Measurements from ENCODE around the gene RASGRF2.

The RASGRF2 gene

GRCh38 chr5:80963521-80963895, 3.3 kb downstream of the RASGRF2 start:
- Histone ChIP-seq H3K9me3 (ENCODE audit: control insufficient read depth in 2 of 2, low read length in 2 of 2) (no peaks in the 10 kb centered on the region), H3K4me3 (ENCODE audit: low read length in 2 of 2) (no peak overlapping the region), H3K9ac (ENCODE audit: low read length in 2 of 2) (no peak overlapping the region), H3K27ac (ENCODE audit: low read length) (no peak overlapping the region), H3K27me3 (ENCODE audit: control insufficient read depth in 1 of 2, insufficient read depth in 2 of 2, low read length in 2 of 2) (peaks cover 11 to 16% of the 10 kb centered on the region in 2 donors), H3K4me1 (ENCODE audit: control insufficient read depth, insufficient read depth, low read length) (peaks cover 7% of the 10 kb centered on the region), H3K36me3 (ENCODE audit: control insufficient read depth in 2 of 2, insufficient read depth in 2 of 2, low read length in 2 of 2) (no peaks in the 10 kb centered on the region)

- no peaks in the 10 kb centered on the region for H3K36me3 ChIP-seq (ENCODE audit: control insufficient read depth in 2 of 2, insufficient read depth in 2 of 2, low read length in 2 of 2)
- no peaks in the 10 kb centered on the region for H3K9me3 ChIP-seq (ENCODE audit: control insufficient read depth in 2 of 2, low read length in 2 of 2)
- H3K4me3 ChIP-seq (ENCODE audit: low read length in 2 of 2), result no peak overlapping the region
- H3K9ac ChIP-seq (ENCODE audit: low read length in 2 of 2), result no peak overlapping the region
- no peak overlapping the region for H3K27ac ChIP-seq (ENCODE audit: low read length)
- peaks cover 7% of the 10 kb centered on the region for H3K4me1 ChIP-seq (ENCODE audit: control insufficient read depth, insufficient read depth, low read length)
- peaks cover 11 to 14% of the 10 kb centered on the region in 2 donors for H3K27me3 ChIP-seq (ENCODE audit: control insufficient read depth in 1 of 2, insufficient read depth in 2 of 2, low read length in 2 of 2)
Measured at GRCh38 chr5:80963966-80964481, 3.9 kb downstream of the RASGRF2 start.

DNA sequence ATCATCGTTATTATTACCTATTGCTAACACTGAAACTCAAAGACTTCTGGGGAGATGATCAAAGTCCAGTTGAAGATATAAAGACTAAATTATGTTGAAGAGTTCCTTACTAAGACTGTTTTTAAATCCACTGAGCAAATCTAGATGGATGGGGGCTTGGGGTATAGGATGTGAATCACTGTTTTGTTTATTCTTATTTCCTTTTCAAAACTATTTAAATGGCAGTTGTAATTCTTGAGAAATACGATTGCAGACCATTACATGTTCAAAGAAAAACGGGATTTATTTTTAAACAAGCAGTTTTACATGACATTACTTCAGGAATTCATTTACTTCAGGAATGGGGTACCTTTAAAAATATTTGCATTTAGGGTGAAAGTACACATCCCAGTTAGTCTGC, 4.3 kb downstream of the RASGRF2 start:
- no peaks in the 10 kb centered on the region for H3K9me3 ChIP-seq (ENCODE audit: control insufficient read depth in 2 of 2, low read length in 2 of 2)
- H3K27me3 ChIP-seq (ENCODE audit: control insufficient read depth in 1 of 2, insufficient read depth in 2 of 2, low read length in 2 of 2), result peaks cover 11% of the 10 kb centered on the region in 2 donors
- no peak overlapping the region for H3K27ac ChIP-seq (ENCODE audit: low read length)
- H3K9ac ChIP-seq (ENCODE audit: low read length in 2 of 2), result no peak overlapping the region
- no peaks in the 10 kb centered on the region for H3K36me3 ChIP-seq (ENCODE audit: control insufficient read depth in 2 of 2, insufficient read depth in 2 of 2, low read length in 2 of 2)
- no peak overlapping the region for H3K4me3 ChIP-seq (ENCODE audit: low read length in 2 of 2)
- H3K4me1 ChIP-seq (ENCODE audit: control insufficient read depth, insufficient read depth, low read length), result peaks cover 7% of the 10 kb centered on the region

DNA sequence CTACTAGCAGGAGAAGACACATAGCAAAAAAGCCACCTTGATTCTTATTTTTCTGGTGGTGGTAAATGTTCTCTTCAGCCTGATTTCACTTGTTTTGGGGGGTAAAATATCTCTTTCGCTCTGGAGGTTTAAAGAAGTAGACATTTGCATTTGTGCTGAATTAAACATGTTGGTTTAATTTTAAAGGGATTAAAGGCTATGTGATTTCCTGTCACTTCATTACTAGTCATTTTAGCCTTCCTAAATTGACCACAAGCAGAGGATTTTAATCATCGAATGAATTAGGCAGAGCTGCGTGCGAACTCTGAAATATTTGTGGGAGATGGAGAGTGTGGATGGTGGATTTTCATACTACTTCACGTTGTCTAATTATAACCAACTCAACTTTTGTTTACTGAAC, 4.8 kb downstream of the RASGRF2 start:
- no peak overlapping the region for H3K4me3 ChIP-seq (ENCODE audit: low read length in 2 of 2)
- H3K4me1 ChIP-seq (ENCODE audit: control insufficient read depth, insufficient read depth, low read length), result peaks cover 4% of the 10 kb centered on the region
- no peak overlapping the region for H3K9ac ChIP-seq (ENCODE audit: low read length in 2 of 2)
- peaks cover 7% of the 10 kb centered on the region in 2 donors for H3K27me3 ChIP-seq (ENCODE audit: control insufficient read depth in 1 of 2, insufficient read depth in 2 of 2, low read length in 2 of 2)
- H3K27ac ChIP-seq (ENCODE audit: low read length), result no peak overlapping the region
- no peaks in the 10 kb centered on the region for H3K9me3 ChIP-seq (ENCODE audit: control insufficient read depth in 2 of 2, low read length in 2 of 2)
- no peaks in the 10 kb centered on the region for H3K36me3 ChIP-seq (ENCODE audit: control insufficient read depth in 2 of 2, insufficient read depth in 2 of 2, low read length in 2 of 2)

- Histone ChIP-seq H3K9ac (ENCODE audit: low read length in 2 of 2) (no peak overlapping the region), H3K4me1 (ENCODE audit: control insufficient read depth, insufficient read depth, low read length) (no peaks in the 10 kb centered on the region), H3K9me3 (ENCODE audit: control insufficient read depth in 2 of 2, low read length in 2 of 2) (no peaks in the 10 kb centered on the region), H3K27me3 (ENCODE audit: control insufficient read depth in 1 of 2, insufficient read depth in 2 of 2, low read length in 2 of 2) (no peaks in the 10 kb centered on the region), H3K36me3 (ENCODE audit: control insufficient read depth in 2 of 2, insufficient read depth in 2 of 2, low read length in 2 of 2) (no peaks in the 10 kb centered on the region), H3K4me3 (ENCODE audit: low read length in 2 of 2) (no peak overlapping the region), H3K27ac (ENCODE audit: low read length) (no peak overlapping the region)
Measured at GRCh38 chr5:80967500-80968181, 7.5 kb downstream of the RASGRF2 start.

- no peaks in the 10 kb centered on the region for H3K36me3 ChIP-seq (ENCODE audit: control insufficient read depth in 2 of 2, insufficient read depth in 2 of 2, low read length in 2 of 2)
- no peak overlapping the region for H3K4me3 ChIP-seq (ENCODE audit: low read length in 2 of 2)
- H3K27me3 ChIP-seq (ENCODE audit: control insufficient read depth in 1 of 2, insufficient read depth in 2 of 2, low read length in 2 of 2), result no peaks in the 10 kb centered on the region
- H3K4me1 ChIP-seq (ENCODE audit: control insufficient read depth, insufficient read depth, low read length), result no peaks in the 10 kb centered on the region
- no peak overlapping the region for H3K27ac ChIP-seq (ENCODE audit: low read length)
- no peaks in the 10 kb centered on the region for H3K9me3 ChIP-seq (ENCODE audit: control insufficient read depth in 2 of 2, low read length in 2 of 2)
- no peak overlapping the region for H3K9ac ChIP-seq (ENCODE audit: low read length in 2 of 2)
Measured at GRCh38 chr5:80973027-80973426, 12.9 kb downstream of the RASGRF2 start.

DNA sequence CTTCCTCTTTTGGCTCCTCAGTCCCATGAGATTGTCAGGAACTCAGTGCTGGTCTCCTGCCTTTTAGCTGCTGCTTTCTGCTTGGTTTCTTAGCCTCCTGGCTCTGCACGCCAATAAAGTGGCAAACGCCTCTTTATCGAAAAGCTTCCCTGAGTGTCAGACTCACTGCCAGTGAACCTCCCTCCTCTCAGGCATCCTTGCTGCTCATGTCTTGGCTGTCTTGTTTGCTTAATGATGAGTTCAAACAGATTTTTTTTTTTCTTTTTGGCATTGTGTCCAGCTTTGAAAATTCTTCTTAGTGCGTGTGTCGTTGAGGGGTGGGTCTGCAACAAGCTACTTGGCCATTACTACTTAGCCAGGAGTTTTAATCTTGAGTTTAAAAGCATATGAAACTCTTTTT, 14.9 kb downstream of the RASGRF2 start:
- no peaks in the 10 kb centered on the region for H3K9me3 ChIP-seq (ENCODE audit: control insufficient read depth in 2 of 2, low read length in 2 of 2)
- no peaks in the 10 kb centered on the region for H3K4me1 ChIP-seq (ENCODE audit: control insufficient read depth, insufficient read depth, low read length)
- no peaks in the 10 kb centered on the region for H3K27me3 ChIP-seq (ENCODE audit: control insufficient read depth in 1 of 2, insufficient read depth in 2 of 2, low read length in 2 of 2)
- no peaks in the 10 kb centered on the region for H3K36me3 ChIP-seq (ENCODE audit: control insufficient read depth in 2 of 2, insufficient read depth in 2 of 2, low read length in 2 of 2)
- H3K27ac ChIP-seq (ENCODE audit: low read length), result no peak overlapping the region
- H3K4me3 ChIP-seq (ENCODE audit: low read length in 2 of 2), result no peak overlapping the region
- H3K9ac ChIP-seq (ENCODE audit: low read length in 2 of 2), result no peak overlapping the region

- no peaks in the 10 kb centered on the region for H3K27me3 ChIP-seq (ENCODE audit: control insufficient read depth in 1 of 2, insufficient read depth in 2 of 2, low read length in 2 of 2)
- H3K4me3 ChIP-seq (ENCODE audit: low read length in 2 of 2), result no peak overlapping the region
- H3K4me1 ChIP-seq (ENCODE audit: control insufficient read depth, insufficient read depth, low read length), result no peaks in the 10 kb centered on the region
- H3K9ac ChIP-seq (ENCODE audit: low read length in 2 of 2), result no peak overlapping the region
- H3K36me3 ChIP-seq (ENCODE audit: control insufficient read depth in 2 of 2, insufficient read depth in 2 of 2, low read length in 2 of 2), result no peaks in the 10 kb centered on the region
- H3K9me3 ChIP-seq (ENCODE audit: control insufficient read depth in 2 of 2, low read length in 2 of 2), result no peaks in the 10 kb centered on the region
- no peak overlapping the region for H3K27ac ChIP-seq (ENCODE audit: low read length)
Measured at GRCh38 chr5:80976985-80977384, 16.8 kb downstream of the RASGRF2 start.

- Histone ChIP-seq H3K9me3 (ENCODE audit: control insufficient read depth in 2 of 2, low read length in 2 of 2) (no peaks in the 10 kb centered on the region), H3K4me1 (ENCODE audit: control insufficient read depth, insufficient read depth, low read length) (no peaks in the 10 kb centered on the region), H3K9ac (ENCODE audit: low read length in 2 of 2) (no peak overlapping the region), H3K27me3 (ENCODE audit: control insufficient read depth in 1 of 2, insufficient read depth in 2 of 2, low read length in 2 of 2) (no peaks in the 10 kb centered on the region), H3K27ac (ENCODE audit: low read length) (no peak overlapping the region), H3K4me3 (ENCODE audit: low read length in 2 of 2) (no peak overlapping the region), H3K36me3 (ENCODE audit: control insufficient read depth in 2 of 2, insufficient read depth in 2 of 2, low read length in 2 of 2) (no peaks in the 10 kb centered on the region)
Measured at GRCh38 chr5:80977764-80978163, 17.6 kb downstream of the RASGRF2 start.

DNA sequence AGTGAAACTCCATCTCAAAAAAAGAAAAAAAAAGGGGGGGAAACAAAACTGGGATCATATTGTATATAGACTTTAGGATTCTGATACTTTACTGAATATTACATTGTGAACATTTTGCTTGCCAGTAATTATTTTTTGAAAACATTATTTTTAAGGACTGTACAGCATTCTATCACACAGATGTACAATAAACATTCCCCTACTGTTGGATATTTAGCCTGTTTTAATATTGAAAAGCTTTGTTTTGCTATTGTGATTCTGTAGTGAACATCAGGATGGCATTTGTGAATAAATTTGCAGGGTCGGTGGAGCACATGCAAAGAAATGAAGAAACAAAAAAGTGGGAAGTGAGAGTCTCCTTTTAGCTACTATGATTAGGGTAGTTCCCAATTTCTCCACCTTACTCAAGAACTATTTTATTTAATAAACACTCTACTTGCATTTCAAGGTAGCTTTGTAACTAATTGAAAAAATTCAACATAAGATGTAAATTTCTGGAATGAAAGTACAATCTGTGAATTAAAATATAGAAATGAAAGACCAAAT, 18.7 kb downstream of the RASGRF2 start:
- H3K27me3 ChIP-seq (ENCODE audit: control insufficient read depth in 1 of 2, insufficient read depth in 2 of 2, low read length in 2 of 2), result no peaks in the 10 kb centered on the region
- H3K4me1 ChIP-seq (ENCODE audit: control insufficient read depth, insufficient read depth, low read length), result no peaks in the 10 kb centered on the region
- H3K36me3 ChIP-seq (ENCODE audit: control insufficient read depth in 2 of 2, insufficient read depth in 2 of 2, low read length in 2 of 2), result no peaks in the 10 kb centered on the region
- H3K27ac ChIP-seq (ENCODE audit: low read length), result no peak overlapping the region
- H3K9ac ChIP-seq (ENCODE audit: low read length in 2 of 2), result no peak overlapping the region
- H3K4me3 ChIP-seq (ENCODE audit: low read length in 2 of 2), result no peak overlapping the region
- H3K9me3 ChIP-seq (ENCODE audit: control insufficient read depth in 2 of 2, low read length in 2 of 2), result no peaks in the 10 kb centered on the region

- no peak overlapping the region for H3K9ac ChIP-seq (ENCODE audit: low read length in 2 of 2)
- no peaks in the 10 kb centered on the region for H3K9me3 ChIP-seq (ENCODE audit: control insufficient read depth in 2 of 2, low read length in 2 of 2)
- no peaks in the 10 kb centered on the region for H3K36me3 ChIP-seq (ENCODE audit: control insufficient read depth in 2 of 2, insufficient read depth in 2 of 2, low read length in 2 of 2)
- H3K4me1 ChIP-seq (ENCODE audit: control insufficient read depth, insufficient read depth, low read length), result no peaks in the 10 kb centered on the region
- H3K27me3 ChIP-seq (ENCODE audit: control insufficient read depth in 1 of 2, insufficient read depth in 2 of 2, low read length in 2 of 2), result no peaks in the 10 kb centered on the region
- H3K27ac ChIP-seq (ENCODE audit: low read length), result no peak overlapping the region
- H3K4me3 ChIP-seq (ENCODE audit: low read length in 2 of 2), result no peak overlapping the region
Measured at GRCh38 chr5:80982093-80982492, 21.9 kb downstream of the RASGRF2 start.

Data from stomach smooth muscle (tissue), 2 donors.